ENCODE data around the gene FKBP10. TPM values are rescaled to one million over a fixed set of nuclear protein-coding genes. Genes with fewer than 3 reads are reported as not detected.
"Not testable (repeated sequence)": the region's sequence is repeated elsewhere in the genome, so short reads cannot be mapped to it uniquely, and the experiment has no call there.

FKBP10 gene
- total RNA-seq, 1 donor from 2014 or later, result 317 TPM

DNA sequence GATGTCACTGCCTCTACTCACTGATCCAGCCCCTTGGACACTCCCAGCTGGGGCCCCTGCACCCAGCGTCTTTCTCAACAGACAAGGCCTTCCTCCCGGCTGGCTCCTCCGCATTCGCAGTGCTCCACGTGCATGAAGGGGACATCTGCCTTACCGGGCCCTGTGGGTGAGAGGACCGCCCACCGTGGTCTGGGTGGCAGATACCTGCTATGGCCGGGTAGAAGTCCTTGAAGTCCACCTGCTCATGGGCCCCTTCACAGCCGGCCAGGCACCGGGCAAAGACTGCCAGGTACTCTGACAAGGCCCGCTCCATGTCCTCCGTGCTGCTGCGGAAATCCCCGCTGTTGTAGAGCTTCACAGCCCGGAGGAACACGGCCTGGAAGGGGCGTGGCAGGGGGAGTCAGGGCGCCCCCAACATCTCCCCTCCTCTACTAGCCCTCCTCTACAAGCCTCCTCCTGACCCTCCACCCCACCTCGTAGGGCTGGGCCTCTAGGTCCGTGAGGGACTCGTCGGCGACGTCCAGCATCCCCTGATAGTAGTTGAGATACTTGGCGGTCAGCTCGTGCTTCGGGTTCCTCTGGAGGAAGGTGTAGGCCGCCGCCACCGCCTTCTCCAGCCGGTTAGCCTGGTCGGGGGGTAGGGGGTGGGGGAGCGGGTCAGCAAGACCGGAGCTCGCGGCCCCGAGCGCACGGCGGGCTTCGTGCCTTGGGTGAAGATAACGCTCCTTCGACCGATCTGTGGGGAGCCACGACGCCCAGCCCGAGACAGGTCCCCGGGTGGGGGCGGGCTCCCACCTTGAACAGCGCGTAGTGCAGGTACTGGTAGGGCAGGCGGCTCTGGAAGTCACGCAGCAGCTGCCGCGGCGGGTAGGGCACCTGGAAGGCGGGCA lies 1.9 kb upstream of the FKBP10 start:
- DNase-seq (ENCODE audit: low spot score), result no peak

DNA sequence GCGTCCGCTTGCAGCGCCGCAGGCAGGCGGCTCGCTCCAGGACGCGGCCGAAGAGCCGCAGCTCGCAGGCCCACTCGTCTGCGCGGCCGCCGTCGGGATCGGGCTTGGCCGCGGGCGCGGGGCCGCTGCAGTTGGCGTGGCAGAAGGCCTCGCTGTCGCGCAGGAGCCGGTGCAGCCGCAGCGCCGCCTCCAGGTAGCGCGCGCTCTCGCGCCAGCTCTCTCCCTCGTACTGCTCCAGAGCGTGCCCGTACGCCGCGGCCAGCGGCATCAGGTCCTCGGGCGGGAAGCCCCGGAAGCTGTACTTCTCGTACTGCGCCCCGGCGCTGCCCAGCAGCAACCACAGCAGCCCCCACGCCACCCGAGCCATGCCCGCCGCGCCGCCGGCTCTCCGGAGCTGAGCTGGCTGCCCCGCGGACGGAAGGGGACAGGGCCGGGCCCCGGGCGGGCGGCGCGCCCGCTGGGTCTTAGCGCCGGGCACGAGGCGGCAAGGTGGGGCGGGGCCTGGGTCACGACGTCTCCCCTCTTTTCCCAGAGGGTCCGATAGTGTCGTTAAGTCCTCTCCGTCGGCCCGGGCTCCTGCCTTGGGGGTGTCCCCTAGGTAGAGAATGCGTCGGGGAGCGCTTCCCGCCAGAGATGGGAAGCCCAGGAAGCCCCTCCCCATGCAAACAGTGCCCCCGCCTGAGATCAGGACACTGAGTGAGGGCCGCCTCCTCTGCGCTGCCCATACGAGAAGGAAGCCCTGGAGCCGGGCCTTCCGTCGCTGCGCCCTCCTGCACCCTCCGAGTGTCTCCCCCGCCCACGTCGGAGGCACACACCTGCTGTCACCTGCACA lies 1.0 kb upstream of the FKBP10 start, which contains the start of gene P3H4:
P3H4 (minus strand) TSS at position 401 of the 832 bp plus-strand sequence; CDS start at position 367, 34 bp downstream.
- DNase-seq (ENCODE audit: low spot score), result peak; percentile 88

DNA sequence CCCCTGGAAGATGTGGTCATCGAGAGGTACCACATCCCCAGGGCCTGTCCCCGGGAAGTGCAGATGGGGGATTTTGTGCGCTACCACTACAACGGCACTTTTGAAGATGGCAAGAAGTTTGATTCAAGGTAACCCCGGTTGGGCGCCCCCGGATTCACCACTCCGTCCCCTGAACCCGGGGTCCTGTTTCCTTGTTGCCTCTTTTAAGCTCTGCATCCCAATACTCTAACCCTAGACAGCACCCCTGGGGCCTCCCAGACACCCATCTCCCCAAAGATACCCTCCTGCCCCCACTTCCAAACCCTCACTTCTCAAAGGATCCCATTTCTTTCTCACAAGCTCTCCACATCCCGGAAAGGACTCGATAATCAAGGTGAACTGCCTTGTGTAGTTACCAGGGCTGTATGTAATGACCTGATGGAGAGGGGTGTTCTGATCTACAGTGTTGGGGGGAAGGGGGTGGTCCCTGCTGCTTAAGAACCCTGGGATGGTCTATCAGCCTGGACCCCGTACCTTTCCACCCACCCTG lies 412 bp downstream of the FKBP10 start:
- DNase-seq (ENCODE audit: low spot score), result no peak

DNA sequence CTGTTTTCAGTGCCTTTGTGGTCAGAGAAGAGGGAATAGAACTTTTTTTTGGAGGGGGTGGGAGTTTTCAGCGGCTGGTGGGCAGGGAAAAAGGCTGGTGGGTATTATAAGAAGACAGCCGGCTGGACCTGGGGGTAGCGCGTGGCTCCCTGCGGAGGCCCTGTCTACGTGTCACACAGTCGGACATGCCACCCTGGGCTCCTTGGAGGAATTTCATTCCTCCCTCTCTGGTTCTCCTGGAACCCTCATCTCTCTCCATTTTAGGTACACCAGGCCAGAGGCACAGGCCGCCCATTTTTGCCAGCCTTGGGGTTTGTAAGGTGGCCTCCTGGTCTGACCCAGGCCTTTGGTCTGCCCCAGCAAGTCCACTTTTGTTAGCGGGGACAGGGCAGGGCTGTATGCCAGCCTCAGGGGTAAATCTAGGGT lies 908 bp downstream of the FKBP10 start:
- no peak for DNase-seq (ENCODE audit: low spot score)

DNA sequence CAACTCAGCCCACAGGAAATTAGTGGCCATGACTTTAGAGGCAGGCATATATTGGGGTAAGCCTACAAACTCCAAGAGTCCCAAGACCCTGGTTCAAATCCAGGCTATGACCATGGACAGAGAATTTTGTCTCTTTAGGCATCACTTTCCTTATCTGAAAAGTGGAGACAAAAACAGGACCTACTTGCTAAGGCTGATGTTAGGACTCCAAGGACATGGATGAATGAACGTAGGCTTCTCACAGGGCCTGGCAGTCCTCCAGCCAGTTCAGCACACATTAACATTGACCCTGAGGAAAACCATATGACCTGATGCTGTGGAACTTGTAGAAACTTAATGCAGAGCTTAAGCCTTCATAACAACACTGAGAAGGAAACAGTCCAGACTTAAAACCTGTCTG lies 1.4 kb downstream of the FKBP10 start:
- peak; percentile 63 for DNase-seq (ENCODE audit: low spot score)

DNA sequence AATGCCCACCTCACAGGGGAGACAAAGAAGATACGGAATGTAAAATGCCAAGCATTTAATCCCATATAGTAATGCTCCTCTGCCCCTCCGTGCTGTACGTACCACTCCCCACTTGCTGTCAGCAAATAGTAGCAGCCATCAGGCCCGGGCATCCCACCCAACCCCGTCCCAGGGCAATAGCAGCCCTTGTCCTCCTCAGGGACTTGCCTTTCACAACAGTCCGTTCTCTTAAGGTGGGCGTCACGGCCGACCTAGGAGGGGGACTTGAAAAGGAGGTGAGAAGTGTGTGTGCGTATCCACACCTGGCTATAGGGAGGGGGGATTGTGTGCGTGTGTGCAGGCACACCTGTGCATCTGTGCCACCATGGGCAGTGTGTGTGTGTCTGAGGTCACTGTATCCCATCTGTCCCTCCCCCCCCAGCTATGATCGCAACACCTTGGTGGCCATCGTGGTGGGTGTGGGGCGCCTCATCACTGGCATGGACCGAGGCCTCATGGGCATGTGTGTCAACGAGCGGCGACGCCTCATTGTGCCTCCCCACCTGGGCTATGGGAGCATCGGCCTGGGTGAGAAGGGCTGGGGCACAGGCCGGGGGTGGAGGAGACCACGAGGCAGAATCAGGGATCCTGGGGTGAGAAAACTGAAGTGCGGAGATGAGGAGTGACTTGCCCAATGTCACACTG lies 4.0 kb downstream of the FKBP10 start:
- no peak for DNase-seq (ENCODE audit: low spot score)

DNA sequence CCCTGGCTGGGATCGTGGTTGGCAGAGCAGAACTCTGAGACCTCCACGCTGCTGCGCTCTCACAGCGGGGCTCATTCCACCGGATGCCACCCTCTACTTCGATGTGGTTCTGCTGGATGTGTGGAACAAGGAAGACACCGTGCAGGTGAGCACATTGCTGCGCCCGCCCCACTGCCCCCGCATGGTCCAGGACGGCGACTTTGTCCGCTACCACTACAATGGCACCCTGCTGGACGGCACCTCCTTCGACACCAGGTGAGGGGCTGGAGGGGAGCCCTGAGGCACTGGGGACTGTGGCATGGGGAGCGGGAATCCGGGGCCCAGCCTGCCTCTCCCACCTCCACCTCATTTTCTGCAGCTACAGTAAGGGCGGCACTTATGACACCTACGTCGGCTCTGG lies 5.2 kb downstream of the FKBP10 start:
- no peak for DNase-seq (ENCODE audit: low spot score)

DNA sequence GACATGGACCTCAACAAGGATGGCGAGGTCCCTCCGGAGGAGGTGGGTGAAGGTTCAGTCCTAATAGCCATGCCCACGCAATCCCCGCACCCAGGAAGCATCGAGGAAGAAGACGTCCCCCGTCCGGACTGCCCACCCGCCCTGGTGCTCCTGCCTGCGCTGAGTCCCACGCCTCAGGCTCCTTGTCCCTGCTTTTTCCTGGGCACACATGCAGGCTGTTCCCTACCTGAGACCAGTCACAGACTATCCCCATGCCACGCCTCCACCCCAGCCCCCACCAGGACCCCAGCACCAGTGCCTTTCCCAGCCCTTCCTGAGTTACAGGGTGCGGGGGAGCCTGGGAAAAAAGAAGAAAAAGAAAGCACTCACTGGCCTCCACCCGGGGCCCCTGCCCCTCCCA lies 9.0 kb downstream of the FKBP10 start:
- DNase-seq (ENCODE audit: low spot score), result no peak

DNA sequence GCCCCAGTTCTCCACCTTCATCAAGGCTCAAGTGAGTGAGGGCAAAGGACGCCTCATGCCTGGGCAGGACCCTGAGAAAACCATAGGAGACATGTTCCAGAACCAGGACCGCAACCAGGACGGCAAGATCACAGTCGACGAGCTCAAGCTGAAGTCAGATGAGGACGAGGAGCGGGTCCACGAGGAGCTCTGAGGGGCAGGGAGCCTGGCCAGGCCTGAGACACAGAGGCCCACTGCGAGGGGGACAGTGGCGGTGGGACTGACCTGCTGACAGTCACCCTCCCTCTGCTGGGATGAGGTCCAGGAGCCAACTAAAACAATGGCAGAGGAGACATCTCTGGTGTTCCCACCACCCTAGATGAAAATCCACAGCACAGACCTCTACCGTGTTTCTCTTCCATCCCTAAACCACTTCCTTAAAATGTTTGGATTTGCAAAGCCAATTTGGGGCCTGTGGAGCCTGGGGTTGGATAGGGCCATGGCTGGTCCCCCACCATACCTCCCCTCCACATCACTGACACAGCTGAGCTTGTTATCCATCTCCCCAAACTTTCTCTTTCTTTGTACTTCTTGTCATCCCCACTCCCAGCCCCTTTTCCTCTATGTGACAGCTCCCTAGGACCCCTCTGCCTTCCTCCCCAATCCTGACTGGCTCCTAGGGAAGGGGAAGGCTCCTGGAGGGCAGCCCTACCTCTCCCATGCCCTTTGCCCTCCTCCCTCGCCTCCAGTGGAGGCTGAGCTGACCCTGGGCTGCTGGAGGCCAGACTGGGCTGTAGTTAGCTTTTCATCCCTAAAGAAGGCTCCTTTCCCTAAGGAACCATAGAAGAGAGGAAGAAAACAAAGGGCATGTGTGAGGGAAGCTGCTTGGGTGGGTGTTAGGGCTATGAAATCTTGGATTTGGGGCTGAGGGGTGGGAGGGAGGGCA lies 9.7 kb downstream of the FKBP10 start:
- DNase-seq (ENCODE audit: low spot score), result no peak

DNA sequence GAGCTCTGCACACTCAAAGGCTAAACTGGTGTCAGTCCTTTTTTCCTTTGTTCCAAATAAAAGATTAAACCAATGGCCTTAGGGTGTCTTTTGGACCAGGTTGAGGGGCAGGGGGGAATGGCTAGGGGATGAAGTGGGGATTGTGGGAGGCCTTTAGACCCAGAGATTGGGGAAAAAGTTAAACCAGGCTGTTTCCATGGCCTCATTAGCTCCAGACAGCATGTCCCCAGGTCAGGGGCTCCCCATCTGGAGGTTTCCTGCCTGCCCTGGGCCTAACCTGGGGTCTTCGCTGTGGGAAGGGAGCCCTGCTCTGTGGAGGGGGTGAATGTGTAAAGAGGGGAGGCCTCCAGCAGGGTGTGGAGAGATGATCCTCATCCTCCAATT lies 10.3 kb downstream of the FKBP10 start:
- no peak for DNase-seq (ENCODE audit: low spot score)

DNA sequence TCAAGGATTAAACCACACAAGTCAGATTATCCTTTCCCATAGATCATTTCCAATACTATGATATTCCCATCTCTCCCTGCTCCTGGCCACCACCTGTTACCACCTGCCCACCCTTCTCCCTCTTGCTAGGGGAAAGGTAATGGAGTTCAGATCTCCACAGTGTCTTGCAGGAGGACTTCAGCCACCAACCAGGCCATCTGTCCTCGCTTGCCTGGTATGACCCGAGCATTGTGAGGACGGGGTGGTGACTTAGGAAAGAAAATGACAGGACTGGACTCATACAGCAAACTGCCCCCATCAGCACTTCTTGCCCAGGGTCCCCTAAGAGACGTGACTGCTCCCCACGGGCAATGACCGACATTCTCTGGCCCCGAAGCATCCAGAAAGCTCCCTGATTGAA lies 10.8 kb downstream of the FKBP10 start:
- DNase-seq (ENCODE audit: low spot score), result no peak

DNA sequence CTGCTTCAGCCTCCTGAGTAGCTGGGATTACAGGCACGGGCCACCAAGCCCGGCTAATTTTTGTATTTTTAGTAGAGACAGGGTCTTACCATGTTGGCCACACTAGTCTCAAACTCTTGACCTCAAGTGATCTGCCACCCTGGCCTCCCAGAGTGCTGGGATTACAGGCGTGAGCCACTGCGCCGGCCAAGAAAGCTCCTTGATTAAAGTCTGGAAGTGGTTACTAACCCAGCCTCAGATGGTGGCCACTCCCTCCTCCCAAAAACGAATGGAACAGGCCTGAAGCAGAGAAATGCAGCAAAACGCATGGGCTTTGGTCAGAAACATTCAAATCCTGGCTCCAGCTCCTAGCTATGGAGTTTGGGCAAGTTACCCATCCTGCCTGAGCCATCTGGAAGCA lies 11.3 kb downstream of the FKBP10 start:
- DNase-seq (ENCODE audit: low spot score), result no peak

DNA sequence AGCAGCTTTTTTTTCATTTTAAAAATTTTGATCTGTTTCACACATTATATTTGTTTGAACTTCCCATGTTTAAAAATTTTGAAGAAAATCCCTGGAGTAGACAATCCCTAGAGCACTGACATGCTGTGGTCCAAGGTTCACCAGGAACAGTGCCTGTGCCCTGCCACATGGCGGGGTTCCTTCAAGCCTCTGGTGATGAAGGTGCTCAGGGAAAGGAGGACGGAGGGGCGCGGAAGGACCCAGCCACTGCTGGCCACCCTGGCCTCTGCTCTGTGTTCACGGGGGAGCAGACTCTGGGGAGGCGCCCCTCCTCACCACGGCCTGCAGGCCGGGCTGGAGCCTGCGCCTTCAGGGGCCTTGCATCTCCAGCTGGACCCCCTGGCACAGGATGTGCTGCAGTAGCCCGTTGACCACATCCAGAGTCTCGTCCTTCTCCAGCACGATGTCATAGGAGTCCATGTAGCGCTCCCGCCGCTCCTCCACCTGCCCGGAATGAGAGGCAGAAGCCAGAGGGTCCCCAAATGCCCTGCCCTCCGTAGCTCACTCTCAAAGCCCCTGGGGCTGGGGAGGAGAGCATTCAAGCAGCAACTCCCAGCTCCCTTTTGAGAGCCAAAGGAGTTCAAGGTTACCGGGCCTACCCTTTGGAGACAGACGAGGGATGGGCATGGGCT lies 12.5 kb downstream of the FKBP10 start:
- DNase-seq (ENCODE audit: low spot score), result no peak

DNA sequence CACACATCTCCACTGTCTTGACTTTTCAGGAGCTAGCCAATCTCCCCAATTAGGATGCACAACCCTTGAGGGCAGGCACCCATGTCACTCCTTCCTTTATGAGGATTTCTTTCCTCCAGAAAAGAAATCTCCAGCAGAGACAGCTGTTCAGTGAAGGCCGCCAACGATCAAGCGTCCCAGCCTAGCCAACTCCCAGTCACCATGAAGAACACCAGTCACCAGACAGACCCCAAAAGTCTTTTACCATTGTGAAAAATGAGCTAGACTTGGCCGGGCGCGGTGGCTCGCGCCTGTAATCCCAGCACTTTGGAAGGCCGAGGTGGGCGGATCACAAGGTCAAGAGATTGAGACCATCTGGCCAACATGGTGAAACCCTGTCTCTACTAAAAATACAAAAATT lies 17.2 kb downstream of the FKBP10 start:
- DNase-seq (ENCODE audit: low spot score), result not testable (repeated sequence)

DNA sequence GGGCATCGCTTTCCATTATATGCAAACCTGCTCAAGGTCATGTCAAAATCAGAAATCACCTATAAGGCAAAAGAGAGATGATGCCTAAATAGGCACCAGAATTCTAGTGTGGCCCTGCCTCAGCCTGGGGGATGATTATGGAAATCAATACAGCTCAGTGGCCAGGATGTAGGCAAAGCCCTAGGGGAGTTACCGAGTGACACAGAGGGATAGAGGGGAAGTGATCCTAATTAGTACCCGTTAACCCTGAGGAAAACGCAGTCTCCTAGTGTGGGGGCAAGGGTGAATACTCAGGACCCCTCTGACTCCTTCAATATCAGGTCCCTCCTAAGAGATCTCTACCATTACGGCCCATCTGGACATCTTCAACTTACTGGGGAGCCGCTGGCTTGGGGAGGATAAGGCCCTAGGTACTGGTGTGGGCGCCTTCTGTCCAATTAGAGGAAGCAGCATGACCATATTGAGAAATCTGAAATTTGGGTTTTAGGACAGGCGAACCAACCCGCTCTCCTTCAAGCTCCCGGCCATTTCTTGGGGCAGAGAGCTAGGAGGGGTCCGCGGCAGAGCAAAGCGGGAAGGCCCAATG lies 22.5 kb downstream of the FKBP10 start:
- no peak for DNase-seq (ENCODE audit: low spot score)

DNA sequence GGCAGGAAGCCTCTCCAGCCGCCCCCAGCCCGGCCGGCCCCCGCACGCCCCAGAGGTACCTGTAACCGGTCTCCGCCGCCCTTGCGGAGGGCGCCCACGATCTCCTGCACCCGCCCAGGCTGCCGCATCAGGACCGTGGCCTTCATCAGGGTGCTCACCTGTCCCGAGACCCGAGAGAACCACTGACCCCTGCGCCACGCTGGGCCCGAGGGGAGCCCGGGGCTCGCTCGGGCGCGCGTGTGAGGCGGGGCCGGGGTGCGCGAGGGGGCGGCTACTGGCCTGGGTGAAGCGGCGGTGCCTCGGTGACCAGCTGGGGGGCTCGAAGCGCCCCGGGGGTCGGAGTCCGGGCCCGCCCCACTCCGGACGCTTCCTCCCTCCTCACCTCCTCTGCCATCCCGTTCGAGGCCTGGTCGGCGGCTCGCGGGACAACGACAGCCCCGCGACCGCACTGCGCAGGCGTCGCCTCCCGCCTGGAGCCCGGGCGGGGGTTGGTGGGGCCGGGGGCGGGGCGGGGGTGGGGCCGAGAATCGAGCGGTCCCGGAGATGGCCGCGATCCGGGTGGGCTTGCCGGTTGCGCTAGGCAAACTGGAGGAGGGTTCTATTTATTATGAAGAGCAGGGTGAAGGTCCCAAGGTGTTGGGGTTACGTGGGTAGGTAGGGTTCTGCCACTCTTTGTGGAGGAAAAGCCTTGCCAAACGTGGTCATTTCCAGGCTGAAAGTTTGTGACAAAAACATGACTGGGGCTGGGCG lies 23.2 kb downstream of the FKBP10 start, which contains the start of gene NT5C3B:
NT5C3B (minus strand) TSS at position 433 of the 750 bp plus-strand sequence; CDS start at position 394, 39 bp downstream.
- peak; percentile 71 for DNase-seq (ENCODE audit: low spot score)

DNA sequence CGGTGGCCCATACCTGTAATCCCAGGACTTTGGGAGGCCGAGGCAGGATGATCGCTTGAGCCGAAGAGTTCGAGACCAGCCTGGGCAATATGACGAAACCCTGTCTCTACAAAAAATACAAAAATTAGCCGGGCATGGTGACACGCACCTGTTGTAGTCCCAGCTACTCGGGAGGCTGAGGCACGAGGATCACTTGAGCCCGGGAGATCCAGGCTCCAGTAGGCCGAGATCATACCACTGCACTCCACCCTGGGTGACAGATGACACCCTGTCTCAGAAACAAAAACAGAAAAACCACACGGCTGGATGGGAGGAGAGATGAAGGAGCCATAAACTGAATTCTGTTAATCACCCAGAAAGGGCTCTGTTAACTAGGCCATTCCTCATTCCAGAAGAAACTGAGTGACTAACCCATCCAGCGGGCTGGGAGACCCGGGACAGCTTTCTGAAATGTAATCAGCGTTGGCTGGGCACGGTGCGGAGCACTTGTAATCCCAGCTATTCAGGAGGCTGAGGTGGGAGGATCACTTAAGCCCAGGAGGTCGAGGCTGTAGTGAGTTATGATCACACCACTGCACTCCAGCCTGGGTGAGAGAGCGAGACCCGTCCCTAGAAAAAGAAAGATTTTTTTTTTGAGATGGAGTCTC lies 23.9 kb downstream of the FKBP10 start:
- DNase-seq (ENCODE audit: low spot score), result no peak
